NCI-H748 (cell line): ENCODE data around the gene ACOT7.
"Not testable (repeated sequence)": the region's sequence is repeated elsewhere in the genome, so short reads cannot be mapped to it uniquely, and the experiment has no call there.

ENCODE experiments used
- DNase-seq: peaks from one replicate; lab custom pipeline; 2025; ENCODE audit not compliant: unreplicated experiment; lab: John Stamatoyannopoulos, UW

The ACOT7 gene

DNA sequence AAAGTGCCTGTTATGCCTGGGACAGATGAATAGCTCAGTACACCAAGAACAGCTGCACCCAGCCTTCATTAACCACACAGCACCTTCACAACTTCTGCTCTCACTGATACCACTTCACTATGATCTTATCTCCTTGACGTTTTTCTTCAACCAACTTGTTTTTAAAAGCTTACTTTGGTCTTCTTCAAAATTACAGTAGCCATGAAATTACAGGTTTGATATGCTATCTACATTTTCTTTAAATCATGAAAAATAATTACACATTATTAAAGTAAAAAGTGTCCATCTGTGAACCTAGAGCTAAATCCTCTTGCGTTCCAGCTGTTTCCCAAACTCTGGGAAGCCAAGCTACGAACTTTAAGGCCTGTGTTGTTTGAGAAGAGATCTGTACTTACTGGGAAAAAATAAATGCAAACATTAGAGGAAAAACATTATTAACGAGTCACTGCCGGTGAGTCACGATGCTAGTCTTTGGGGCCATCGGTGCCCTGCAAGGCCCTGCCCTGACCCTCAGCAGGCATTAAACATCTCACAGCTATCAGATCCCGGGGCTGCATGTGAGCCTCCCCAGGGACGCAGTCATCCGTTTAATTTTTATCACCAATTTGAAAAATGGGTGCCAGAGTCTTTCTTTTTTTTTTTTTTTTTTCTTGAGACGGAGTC, 76.3 kb downstream of the ACOT7 start:
- DNase-seq: no peak

DNA sequence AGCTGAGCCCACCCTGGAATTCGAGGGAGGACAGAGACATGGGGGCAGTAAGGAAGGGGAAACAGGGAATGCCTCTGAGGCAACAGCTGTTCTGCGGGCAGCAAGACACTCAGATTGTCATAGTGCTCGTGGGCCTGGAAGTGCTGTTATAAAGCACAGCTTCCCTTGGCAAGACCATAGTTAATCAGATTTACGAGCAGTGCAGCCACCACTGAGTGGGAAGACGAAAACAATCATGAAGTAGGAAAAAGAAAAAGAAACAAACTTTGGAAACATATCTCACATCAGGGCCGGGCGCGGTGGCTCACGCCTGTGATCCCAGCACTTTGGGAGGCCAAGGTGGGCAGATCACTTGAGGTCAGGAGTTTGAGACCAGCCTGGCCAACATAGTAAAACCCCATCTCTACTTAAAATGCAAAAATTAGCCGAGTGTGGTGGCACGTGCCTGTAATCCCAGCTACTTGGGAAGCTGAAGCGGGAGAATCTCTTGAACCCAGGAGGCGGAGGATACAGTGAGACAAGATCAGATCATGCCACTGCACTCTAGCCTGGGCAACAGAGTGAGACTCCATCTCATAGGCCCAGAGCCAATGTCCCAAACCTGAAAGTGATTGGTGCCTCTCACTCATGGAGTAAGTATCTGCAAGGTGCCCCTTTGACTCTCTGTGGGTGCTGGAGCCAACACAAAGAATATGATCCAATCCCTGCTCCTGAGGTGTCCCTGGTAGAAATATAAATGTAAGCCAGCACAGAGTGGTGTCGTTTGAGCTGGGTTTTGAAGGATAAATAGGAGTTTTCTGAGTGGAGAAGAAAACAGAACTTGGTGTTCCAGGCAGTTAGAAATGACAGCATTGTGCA, 77.1 kb downstream of the ACOT7 start:
- no peak for DNase-seq

GRCh38 chr1:6314503-6314902, 79.1 kb downstream of the ACOT7 start:
- no peak for DNase-seq

GRCh38 chr1:6313393-6314200, 80.0 kb downstream of the ACOT7 start:
- DNase-seq: no peak

DNA sequence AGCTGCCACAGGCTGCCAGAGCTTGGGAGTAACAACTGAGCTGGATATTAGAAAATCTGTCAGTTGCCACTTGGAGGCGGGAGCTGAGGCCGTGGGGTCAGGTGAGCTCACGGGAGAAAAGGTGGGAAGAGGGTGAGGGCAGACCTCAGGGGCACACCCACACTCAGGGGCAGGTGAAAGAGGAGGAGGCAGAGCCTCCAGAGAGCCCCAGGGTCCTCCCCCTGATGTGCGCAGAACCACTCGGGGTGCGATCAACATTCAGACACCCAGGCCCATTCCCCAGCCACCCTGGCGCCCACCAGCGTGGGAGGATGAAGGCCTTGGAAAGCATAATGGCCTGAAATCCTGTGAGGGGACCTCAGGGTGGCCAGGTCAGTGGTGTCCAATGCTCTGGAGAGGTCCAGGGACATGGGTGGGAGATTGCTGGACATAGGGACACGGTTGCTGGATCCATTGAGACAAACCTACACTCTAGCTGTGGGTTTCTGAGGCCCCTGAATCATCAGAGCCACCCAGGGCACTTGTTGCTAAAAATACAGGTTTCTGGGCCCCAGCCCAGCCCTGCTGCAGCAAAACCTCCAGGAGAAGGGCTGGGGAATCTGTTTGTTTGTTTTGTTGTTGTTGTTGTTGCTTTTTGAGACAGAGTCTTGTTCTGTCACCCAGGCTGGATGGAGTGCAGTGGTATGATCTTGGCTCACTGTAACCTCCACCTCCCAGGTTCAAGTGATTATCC, 83.3 kb downstream of the ACOT7 start:
- no peak for DNase-seq

- DNase-seq: no peak
Observed at GRCh38 chr1:6309564-6309963, 84.0 kb downstream of the ACOT7 start.

DNA sequence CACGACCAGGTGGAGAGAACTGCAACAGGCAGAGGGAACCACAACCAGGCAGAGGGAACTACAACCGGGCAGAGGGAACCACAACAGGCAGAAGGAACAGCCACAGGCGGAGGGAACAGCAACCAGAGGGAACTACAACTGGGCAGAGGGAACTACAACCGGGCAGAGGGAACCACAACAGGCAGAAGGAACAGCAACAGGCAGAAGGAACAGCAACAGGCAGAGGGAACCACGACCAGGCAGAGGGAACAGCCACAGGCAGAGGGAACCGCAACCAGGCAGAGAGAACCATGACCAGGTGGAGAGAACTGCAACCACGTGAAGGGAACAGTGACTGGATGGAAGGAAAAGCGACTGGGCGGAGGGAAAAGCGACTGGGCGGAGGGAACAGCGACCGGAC, 85.1 kb downstream of the ACOT7 start:
- no peak for DNase-seq

- not testable (repeated sequence) for DNase-seq
Observed at GRCh38 chr1:6307682-6308081, 85.9 kb downstream of the ACOT7 start.

DNA sequence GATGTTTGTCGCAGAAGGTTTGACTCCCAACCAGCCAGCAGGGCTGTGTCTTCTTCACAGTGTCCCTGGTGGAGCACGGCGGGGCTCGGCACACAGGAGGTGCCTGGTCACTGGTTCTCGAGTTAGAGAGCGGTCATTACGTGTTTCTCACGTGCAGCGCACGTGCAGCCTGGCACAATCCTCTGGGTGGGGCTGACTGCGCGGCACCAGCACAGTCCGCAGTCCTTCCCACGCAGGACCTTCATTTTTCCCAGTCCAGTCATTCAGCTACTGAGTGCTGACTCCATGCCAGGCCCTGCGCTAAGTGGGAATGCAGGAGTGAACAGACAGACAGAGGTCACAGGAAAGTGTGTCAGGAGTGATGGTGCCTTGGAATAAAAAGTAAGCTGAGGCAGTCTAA, 86.5 kb downstream of the ACOT7 start:
- no peak for DNase-seq

DNA sequence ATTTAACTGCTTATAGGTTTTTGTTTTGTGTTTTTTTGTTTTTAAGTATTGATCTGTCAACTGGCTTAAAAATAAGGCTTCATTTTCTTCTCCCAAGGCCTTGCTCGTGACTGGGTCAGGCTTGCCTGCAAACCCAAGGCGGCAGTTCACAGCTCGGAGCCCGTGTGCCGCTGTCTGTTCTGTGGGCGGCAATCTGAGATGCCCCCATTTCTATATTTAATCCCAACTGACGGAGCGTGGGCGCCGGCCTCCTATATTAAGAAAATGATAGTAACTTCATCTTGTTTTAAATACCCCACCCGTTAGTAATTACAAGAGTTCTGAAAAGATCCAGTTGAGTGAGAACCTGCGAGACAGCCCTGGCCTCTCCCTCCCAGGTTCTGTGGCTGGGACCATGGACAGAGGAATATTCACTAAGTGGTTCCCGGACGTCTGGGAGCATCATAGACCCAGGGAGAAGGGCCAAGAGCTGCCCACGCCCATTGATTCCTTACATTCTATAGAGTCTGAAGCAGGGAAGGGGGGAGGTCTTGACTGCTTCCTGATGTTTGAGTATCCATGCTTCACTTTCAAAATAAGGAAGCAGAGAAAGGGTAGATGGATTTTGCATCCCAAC, 90.1 kb downstream of the ACOT7 start:
- DNase-seq: no peak

- no peak for DNase-seq
Observed at GRCh38 chr1:6302568-6302967, 91.0 kb downstream of the ACOT7 start.

- no peak for DNase-seq
Observed at GRCh38 chr1:6301526-6301925, 92.0 kb downstream of the ACOT7 start.

- no peak for DNase-seq
Observed at GRCh38 chr1:6300342-6301048, 93.1 kb downstream of the ACOT7 start.

DNA sequence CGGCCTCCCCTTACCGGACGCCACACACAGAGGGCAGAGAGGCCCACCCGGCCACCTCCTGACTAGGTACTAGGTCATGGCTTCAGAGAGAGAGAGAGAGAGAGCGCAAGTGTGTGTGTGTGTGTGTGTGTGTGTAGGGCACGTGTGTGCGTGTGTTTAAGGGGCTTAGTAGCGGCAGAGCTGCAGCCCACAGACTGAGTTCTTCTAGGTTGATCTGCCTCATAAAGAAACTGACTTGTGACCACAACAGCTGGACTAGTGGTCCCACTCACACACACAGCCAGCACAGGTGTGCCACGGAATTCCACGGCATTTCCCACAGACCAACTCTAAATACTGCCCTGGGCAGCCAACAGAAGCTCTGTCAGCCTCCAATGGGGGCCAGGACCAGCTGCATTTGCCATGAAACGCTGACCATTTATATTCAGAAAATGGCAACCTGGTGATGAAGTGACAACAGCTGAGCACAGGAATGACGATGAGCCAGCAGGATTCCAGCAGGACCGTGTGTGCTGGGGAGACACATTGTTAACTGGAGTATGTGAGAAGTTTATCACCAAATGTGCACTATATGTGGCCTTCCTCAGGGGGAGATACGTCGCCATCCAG, 93.9 kb downstream of the ACOT7 start:
- DNase-seq: no peak

GRCh38 chr1:6298940-6299465, 94.6 kb downstream of the ACOT7 start:
- no peak for DNase-seq

DNA sequence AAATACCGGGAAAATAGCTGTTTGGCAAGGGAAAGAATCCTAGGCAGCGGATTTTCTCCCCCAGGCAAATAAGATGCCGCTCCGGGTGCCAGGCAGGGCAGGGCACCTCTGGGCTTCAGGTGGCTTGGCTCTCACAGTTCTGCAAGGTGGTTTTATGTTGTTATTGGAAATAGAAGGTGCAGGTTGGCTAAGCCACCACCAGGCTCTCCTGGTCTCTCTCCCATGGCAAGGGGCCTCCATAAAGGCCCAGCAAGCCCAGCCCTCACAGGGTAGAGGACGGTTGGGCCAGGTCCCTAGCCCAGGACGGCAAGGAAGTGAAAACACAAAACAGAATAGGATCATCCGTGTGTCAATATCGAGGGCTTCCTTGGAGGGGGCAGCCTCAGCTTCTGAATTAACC, 95.0 kb downstream of the ACOT7 start:
- DNase-seq: no peak

- no peak for DNase-seq
Observed at GRCh38 chr1:6295910-6296309, 97.7 kb downstream of the ACOT7 start.

- DNase-seq: no peak
Observed at GRCh38 chr1:6294890-6295556, 98.5 kb downstream of the ACOT7 start.
